Muscle of leg (tissue), 11 donors: ENCODE results near the gene THRB. TPM values are rescaled to one million over a fixed set of nuclear protein-coding genes. Genes with fewer than 3 reads are reported as not detected.

ENCODE experiments used
- DNase-seq: peaks from one replicate; pipeline ENCODE4 v3.0.0; 2013
- H3K27ac ChIP-seq: one replicate; pipeline ENCODE4 v1.5.1; 2013; ENCODE audit warnings: mild to moderate bottlenecking, low read length, control low read depth
- H3K27me3 ChIP-seq: one replicate; pipeline ENCODE4 v1.6.1; 2013; ENCODE audit warnings: low read length; ENCODE audit not compliant: control insufficient read depth, insufficient read depth
- H3K36me3 ChIP-seq: one replicate; pipeline ENCODE4 v1.6.1; 2013; ENCODE audit warnings: low read length; ENCODE audit not compliant: control insufficient read depth, insufficient read depth
- H3K4me1 ChIP-seq: one replicate; pipeline ENCODE4 v1.6.1; 2013; ENCODE audit warnings: low read length; ENCODE audit not compliant: control insufficient read depth, insufficient read depth
- H3K4me3 ChIP-seq: one replicate; pipeline ENCODE4 v1.5.1; 2013; ENCODE audit warnings: low read length, control low read depth
- H3K9me3 ChIP-seq: replicated peaks from 2 replicates; pipeline ENCODE4 v1.6.1; 2013; ENCODE audit warnings: low read depth, low read length; ENCODE audit not compliant: control insufficient read depth
- WGBS: methylation state at CpG from one replicate; pipeline ENCODE4 v1.1.5; 2013; ENCODE audit warnings: missing lambda C conversion rate; ENCODE audit not compliant: insufficient coverage; 5-methylcytosine and 5-hydroxymethylcytosine counted together
- polyA plus RNA-seq, 8 donors: library from polyadenylated mRNA; unstranded; fragments of 120-200 nt; gene quantifications; one replicate each; pipeline versions ENCODE4 v1.2.1 to v1.2.3, GENCODE V29; 2013; ENCODE audit warnings: inconsistent platforms in 1 of 8, low replicate concordance in 1 of 8; ENCODE audit not compliant: insufficient read length in 8 of 8, insufficient read depth in 1 of 8
- total RNA-seq: library from RNA; stranded (reverse); fragments of 120-200 nt; gene quantifications from one replicate; pipeline ENCODE4 v1.2.4, GENCODE V29; 2013

The THRB gene
- total and polyA plus RNA-seq, 9 donors = 0.33 to 3.1 (median 1.7) TPM

- Histone ChIP-seq H3K27ac (no peak overlapping the region), H3K4me1 (no peaks in the 10 kb centered on the region), H3K9me3 (no peaks in the 10 kb centered on the region), H3K36me3 (no peaks in the 10 kb centered on the region), H3K27me3 (no peaks in the 10 kb centered on the region), H3K4me3 (no peak overlapping the region)
- WGBS = 82% methylated on average over 3 of the region's 4 CpGs
- no peak for DNase-seq
Observed at GRCh38 chr3:24342275-24342674, 152.4 kb downstream of the THRB start.

- Histone ChIP-seq H3K27me3 (no peaks in the 10 kb centered on the region), H3K36me3 (no peaks in the 10 kb centered on the region), H3K27ac (no peak overlapping the region), H3K4me1 (no peaks in the 10 kb centered on the region), H3K9me3 (no peaks in the 10 kb centered on the region), H3K4me3 (no peak overlapping the region)
- no peak for DNase-seq
Observed at GRCh38 chr3:24341668-24342067, 153.0 kb downstream of the THRB start.

- Histone ChIP-seq H3K4me3 (no peak overlapping the region), H3K4me1 (no peaks in the 10 kb centered on the region), H3K9me3 (no peaks in the 10 kb centered on the region), H3K27me3 (no peaks in the 10 kb centered on the region), H3K27ac (no peak overlapping the region), H3K36me3 (no peaks in the 10 kb centered on the region)
- WGBS = no CpG with 5 or more reads among the region's 4 CpGs
- DNase-seq = no peak
Observed at GRCh38 chr3:24340966-24341365, 153.7 kb downstream of the THRB start.

- Histone ChIP-seq H3K9me3 (no peaks in the 10 kb centered on the region), H3K4me3 (no peak overlapping the region), H3K27ac (no peak overlapping the region), H3K4me1 (no peaks in the 10 kb centered on the region), H3K27me3 (no peaks in the 10 kb centered on the region), H3K36me3 (no peaks in the 10 kb centered on the region)
- WGBS = no CpG with 5 or more reads among the region's 1 CpG
- DNase-seq = no peak
Observed at GRCh38 chr3:24340161-24340560, 154.5 kb downstream of the THRB start.

GRCh38 chr3:24339266-24339825 lies 155.3 kb downstream of the THRB start:
- no peaks in the 10 kb centered on the region for H3K36me3 ChIP-seq
- H3K4me1 ChIP-seq = no peaks in the 10 kb centered on the region
- peak; percentile 35 for DNase-seq
- H3K4me3 ChIP-seq = no peak overlapping the region
- H3K9me3 ChIP-seq = no peaks in the 10 kb centered on the region
- no peak overlapping the region for H3K27ac ChIP-seq
- WGBS = 57% methylated on average over 3 of the region's 5 CpGs
- H3K27me3 ChIP-seq = no peaks in the 10 kb centered on the region

- Histone ChIP-seq H3K4me1 (no peaks in the 10 kb centered on the region), H3K27me3 (no peaks in the 10 kb centered on the region), H3K27ac (no peak overlapping the region), H3K36me3 (no peaks in the 10 kb centered on the region), H3K4me3 (no peak overlapping the region), H3K9me3 (no peaks in the 10 kb centered on the region)
- no CpG with 5 or more reads among the region's 5 CpGs for WGBS
- no peak for DNase-seq
Observed at GRCh38 chr3:24338409-24339130, 156.1 kb downstream of the THRB start.

GRCh38 chr3:24336101-24336500 lies 158.5 kb downstream of the THRB start:
- WGBS = 93% methylated on average over 3 of the region's 3 CpGs
- no peak overlapping the region for H3K27ac ChIP-seq
- no peaks in the 10 kb centered on the region for H3K9me3 ChIP-seq
- no peaks in the 10 kb centered on the region for H3K27me3 ChIP-seq
- DNase-seq = no peak
- H3K36me3 ChIP-seq = no peaks in the 10 kb centered on the region
- no peaks in the 10 kb centered on the region for H3K4me1 ChIP-seq
- no peak overlapping the region for H3K4me3 ChIP-seq

- Histone ChIP-seq H3K9me3 (no peaks in the 10 kb centered on the region), H3K27ac (no peak overlapping the region), H3K4me3 (no peak overlapping the region), H3K4me1 (no peaks in the 10 kb centered on the region), H3K36me3 (no peaks in the 10 kb centered on the region), H3K27me3 (no peaks in the 10 kb centered on the region)
- WGBS = 70% methylated on average over 2 of the region's 3 CpGs
- no peak for DNase-seq
Observed at GRCh38 chr3:24332092-24332491, 162.6 kb downstream of the THRB start.

- no peak overlapping the region for H3K27ac ChIP-seq
- H3K4me3 ChIP-seq = no peak overlapping the region
- no peak for DNase-seq
- H3K9me3 ChIP-seq = no peaks in the 10 kb centered on the region
- H3K4me1 ChIP-seq = no peaks in the 10 kb centered on the region
- no peaks in the 10 kb centered on the region for H3K36me3 ChIP-seq
- H3K27me3 ChIP-seq = no peaks in the 10 kb centered on the region
Observed at GRCh38 chr3:24323272-24323671, 171.4 kb downstream of the THRB start.

GRCh38 chr3:24320601-24321000 lies 174.0 kb downstream of the THRB start:
- Histone ChIP-seq H3K27ac (no peak overlapping the region), H3K4me3 (no peak overlapping the region), H3K36me3 (no peaks in the 10 kb centered on the region), H3K27me3 (no peaks in the 10 kb centered on the region), H3K9me3 (no peaks in the 10 kb centered on the region), H3K4me1 (no peaks in the 10 kb centered on the region)
- no peak for DNase-seq
